CD4-positive, alpha-beta T cell treated with Interleukin-4 for 1 hour (primary cell): ENCODE measurements around the gene AGAP3.
A peak's percentile ranks its signal among the peaks of the same experiment; 100 is the strongest.

Experiments
- DNase-seq, 2 donors: peaks; one replicate each; pipeline ENCODE4 v3.0.0-alpha.2; 2020 to 2022

Gene AGAP3

GRCh38 chr7:151138153-151138851 lies 52.0 kb downstream of the AGAP3 start:
- peak in 1 of 2 donors; percentile 9 for DNase-seq

DNA sequence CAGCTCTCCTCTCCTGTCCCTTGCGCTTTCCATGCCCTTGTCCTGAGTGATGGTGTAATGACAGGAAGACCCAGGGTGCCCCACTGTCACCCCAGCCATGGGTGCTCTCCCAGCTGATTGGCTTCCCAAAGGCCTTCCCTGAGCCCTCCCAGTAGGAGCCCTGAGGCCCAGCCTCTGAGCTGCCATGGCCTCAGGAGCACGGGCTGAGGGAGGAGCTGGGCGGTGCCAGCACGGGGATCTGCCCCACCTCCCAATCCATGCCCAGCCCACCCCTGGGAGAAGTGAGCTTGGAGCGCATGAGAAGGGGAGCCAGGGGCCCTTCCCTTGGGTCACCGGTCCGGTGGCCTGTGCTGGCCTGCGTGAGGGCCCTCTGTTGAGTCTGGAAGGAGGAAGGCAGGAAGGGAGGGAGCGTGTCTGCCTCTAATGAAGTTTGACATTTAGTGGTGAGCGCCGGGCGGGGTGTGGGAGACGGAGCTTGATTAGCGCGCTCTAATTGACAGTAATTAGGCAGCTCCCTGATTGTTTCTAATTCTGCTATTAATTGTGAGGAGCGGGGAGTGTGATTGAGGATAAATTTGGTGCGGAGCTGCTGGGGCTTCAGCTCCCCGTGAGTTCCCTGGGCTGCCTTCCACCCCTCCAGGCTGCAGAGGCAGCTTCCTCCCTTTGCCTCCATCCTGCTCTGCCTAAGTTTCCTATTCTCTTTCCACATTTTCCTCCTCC lies 53.0 kb downstream of the AGAP3 start:
- DNase-seq, result peak in 1 of 2 donors; percentile 4

GRCh38 chr7:151139791-151140190 lies 53.5 kb downstream of the AGAP3 start:
- DNase-seq, result peak in 1 of 2 donors; percentile 2

- peak in 1 of 2 donors; percentile 9 for DNase-seq
Measured at GRCh38 chr7:151140826-151141225, 54.6 kb downstream of the AGAP3 start.

GRCh38 chr7:151141311-151141854 lies 55.1 kb downstream of the AGAP3 start:
- peak in 1 of 2 donors; percentile 3 for DNase-seq

DNA sequence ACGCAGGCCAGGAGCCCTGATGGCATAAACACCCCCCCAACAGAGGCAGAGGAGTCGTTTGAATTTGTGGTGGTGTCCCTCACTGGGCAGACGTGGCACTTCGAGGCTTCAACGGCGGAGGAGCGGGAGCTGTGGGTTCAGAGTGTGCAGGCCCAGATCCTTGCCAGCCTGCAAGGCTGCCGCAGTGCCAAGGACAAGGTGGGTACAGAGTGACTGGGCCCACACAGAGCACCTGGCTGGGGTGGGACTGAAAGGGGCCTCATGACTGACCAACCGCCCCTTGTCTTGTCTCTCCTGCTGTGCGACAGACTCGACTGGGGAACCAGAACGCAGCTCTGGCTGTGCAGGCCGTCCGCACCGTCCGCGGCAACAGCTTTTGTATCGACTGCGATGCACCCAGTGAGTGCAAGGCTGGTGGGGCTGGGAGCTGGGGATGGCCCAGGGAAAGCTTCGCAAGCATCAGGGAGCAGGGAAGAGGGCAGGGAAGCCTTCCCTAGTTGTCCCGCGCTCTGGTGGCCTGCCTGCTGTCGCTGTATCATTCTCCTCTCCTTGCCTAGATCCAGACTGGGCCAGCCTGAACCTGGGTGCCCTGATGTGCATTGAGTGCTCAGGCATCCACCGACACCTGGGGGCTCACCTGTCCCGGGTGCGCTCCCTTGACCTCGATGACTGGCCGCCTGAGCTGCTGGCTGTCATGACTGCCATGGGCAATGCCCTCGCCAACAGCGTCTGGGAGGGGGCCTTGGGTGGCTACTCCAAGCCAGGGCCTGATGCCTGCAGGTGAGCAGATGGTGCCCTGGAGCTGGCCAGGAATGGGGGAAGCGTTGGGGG lies 55.8 kb downstream of the AGAP3 start:
- DNase-seq, result no peak

- no peak for DNase-seq
Measured at GRCh38 chr7:151142686-151143040, 56.4 kb downstream of the AGAP3 start.

- peak in 1 of 2 donors; percentile 6 for DNase-seq
Measured at GRCh38 chr7:151143261-151144015, 57.2 kb downstream of the AGAP3 start.

DNA sequence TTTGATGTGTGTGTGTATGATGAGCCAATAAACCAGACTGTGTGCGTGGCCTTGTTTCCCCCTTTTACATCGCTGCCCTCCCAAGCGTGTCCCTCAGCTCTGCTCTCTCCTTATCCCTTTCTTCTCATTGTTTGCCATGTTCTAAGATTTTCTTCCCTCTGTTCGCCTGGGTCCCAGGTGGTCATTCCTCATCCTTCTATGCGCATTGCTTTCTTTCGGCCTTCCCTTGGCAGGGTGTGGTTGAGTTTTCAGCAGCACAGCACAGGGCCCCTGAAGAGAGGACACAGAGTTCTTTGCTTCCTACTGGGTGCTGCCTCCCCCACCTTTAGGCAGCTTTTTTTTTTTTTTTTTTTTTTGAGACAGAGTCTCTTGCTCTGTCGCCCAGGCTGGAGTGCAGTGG lies 58.1 kb downstream of the AGAP3 start:
- no peak for DNase-seq

- DNase-seq, result no peak
Measured at GRCh38 chr7:151146761-151147160, 60.5 kb downstream of the AGAP3 start.

GRCh38 chr7:151148319-151149259 lies 62.3 kb downstream of the AGAP3 start:
- no peak for DNase-seq

DNA sequence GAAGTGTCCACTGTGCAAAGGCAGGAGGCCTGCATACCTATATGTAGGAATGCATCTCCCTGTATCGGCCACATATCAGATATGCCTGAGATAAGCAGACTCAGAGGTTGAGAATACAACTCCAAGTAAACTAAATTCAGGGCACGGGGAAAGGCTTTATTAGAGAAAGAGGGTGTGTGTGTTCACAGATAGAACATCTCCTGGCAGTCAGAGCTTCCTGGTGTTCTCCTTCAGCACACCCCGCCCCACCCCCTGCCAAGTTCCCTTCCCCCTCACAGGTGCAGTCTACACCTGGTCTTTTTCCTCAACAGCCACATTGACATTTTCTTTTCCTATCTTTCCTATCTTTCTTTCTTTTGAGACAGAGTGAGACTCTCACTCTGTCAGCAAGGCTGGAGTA lies 64.1 kb downstream of the AGAP3 start:
- no peak for DNase-seq

DNA sequence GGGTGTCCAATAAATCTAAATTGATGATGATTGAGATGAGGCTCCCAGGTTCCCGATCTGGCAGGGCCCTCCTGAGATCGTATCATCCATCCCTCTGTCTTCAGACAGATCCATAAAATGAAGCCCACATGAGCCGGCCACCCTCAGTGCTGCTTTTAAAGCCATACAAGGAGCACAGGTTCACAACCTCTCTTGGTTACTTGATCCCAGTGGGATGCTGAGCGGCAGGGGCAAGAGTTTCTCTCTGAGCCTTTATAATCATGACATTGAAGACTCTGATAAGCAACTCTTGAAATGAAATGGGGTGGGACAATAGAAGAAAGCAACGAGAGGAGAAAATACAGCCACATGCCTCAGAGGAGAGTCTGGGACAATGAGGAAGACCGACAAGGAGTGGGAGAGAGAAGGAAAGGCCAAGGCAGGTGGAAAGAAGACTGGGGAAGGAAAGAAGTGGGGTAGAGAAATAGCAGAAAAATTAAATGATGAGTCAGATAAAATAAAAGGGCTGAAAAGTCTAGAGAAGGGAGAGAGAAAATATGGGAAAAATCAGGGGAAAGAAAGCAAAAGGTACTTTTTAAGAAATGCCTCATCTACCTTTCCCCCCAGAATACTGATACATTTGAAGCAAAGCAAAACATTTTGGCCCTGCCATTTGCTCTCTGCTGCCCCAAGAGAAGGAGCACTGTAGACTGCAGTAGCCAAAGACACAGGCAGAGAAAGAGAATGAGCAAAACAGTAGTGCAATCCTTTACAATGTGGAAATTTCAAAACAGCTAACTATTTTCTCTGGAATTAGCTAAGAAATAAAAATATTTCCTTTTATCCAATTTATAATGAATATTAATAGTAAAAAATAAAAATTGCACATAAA lies 66.6 kb downstream of the AGAP3 start:
- DNase-seq, result no peak

DNA sequence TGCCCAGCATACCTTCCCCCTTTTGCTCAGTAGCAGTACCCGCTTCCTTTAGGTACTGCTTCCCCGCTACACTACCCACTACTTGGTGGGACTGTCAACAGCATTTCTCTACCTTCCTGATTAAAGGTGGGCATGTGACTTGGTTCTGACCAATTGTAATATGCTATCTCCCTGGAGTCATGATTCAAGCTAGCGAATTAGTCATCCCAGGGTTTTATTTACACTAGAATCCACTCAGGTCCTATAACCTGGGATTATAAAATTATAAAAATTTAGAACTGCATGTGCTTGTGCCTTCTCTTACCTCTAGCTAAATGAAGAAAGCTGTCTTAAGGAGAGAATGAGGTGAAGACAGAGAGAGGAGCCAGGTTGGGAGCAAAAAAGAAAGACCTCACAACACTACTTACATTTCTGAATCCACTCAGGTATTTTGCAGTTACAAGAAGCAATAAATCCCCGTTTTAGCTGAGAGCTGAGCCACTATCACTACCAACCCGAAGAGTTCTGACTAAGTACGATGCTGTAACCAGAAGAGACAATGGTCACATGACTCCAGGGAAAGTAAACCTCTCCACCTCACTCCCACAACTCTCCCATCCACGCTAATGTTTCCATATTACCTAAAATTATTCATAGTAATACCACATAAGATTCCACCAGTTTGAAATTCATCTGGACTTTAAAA lies 71.5 kb downstream of the AGAP3 start:
- no peak for DNase-seq

DNA sequence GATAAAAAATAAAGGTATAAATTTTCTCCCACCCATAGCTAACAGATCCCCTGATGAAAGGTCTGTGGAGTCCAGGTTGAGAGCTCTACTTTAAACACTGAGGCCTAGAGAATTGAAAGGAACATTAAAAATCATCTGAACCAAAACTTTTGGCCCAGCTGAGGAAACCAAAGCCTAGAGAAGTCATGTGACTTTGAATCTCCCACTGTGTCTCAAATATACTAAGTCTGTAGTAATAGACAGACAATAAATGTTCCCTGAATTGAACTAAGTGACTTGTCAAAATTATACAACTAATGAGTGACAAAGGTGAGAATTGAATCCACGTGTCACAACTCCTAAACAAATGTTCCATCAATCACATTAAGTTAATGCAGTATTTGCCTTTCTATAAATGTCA lies 75.5 kb downstream of the AGAP3 start:
- DNase-seq, result no peak

GRCh38 chr7:151166629-151167196 lies 80.4 kb downstream of the AGAP3 start:
- no peak for DNase-seq

GRCh38 chr7:151167197-151167961 lies 81.1 kb downstream of the AGAP3 start, which contains the start of gene GBX1:
Gene GBX1 (minus strand): TSS chr7:151167694. CDS start chr7:151167548, 146 bp downstream.
- DNase-seq, result peak in 1 of 2 donors; percentile 11
